Measurements from ENCODE around the gene SLC2A6. TPM values are rescaled to one million over a fixed set of nuclear protein-coding genes. Genes with fewer than 3 reads are reported as not detected.

Gene SLC2A6
- total RNA-seq, 1 experiment from 2014 or later, result 18.7 TPM

GRCh38 chr9:133521122-133522072 is 42.5 kb upstream of the SLC2A6 start:
- no peaks in the 10 kb centered on the region for H3K79me1 ChIP-seq (ENCODE audit: insufficient read depth, low read depth, low read length, poor library complexity, severe bottlenecking)
- no CpG with 5 or more reads among the region's 21 CpGs for WGBS (ENCODE audit: extremely low coverage, insufficient read length, low lambda C conversion rate)

More at GRCh38 chr9:133521122-133522072, 42.5 kb upstream of the SLC2A6 start:
- H3K4me1 ChIP-seq (ENCODE audit: insufficient read depth, low read length), result peaks cover 4% of the 10 kb centered on the region; the same call in 1 of the 2 replicates
- no peak overlapping the region for H2AFZ ChIP-seq (ENCODE audit: low read length)
- no peak overlapping the region for H3K18ac ChIP-seq (ENCODE audit: insufficient read length, low read depth, low read length)
- Mint-ChIP-seq H3K9me3 (no peaks in the 10 kb centered on the region), H3K27ac (no peak overlapping the region; a peak in 2 of 7 replicates), H3K4me3 (no peak overlapping the region; a peak in 1 of 5 replicates), H3K36me3 (ENCODE audit: insufficient read depth in 1 of 3, low read depth in 3 of 3) (no peaks in the 10 kb centered on the region), H3K27me3 (ENCODE audit: low read depth) (peaks cover 19% of the 10 kb centered on the region), H3K4me1 (peaks cover 10% of the 10 kb centered on the region in 2 experiments)
- H2BK120ac ChIP-seq (ENCODE audit: low read depth, low read length, poor library complexity, severe bottlenecking), result no peak overlapping the region
- H2BK15ac ChIP-seq (ENCODE audit: low read depth, low read length), result no peak overlapping the region
- no peak overlapping the region for H3K27ac ChIP-seq (ENCODE audit: insufficient read length, low read depth, low read length)
- H3K4me2 ChIP-seq (ENCODE audit: insufficient read depth, insufficient read length, low read length), result no peak overlapping the region
- no peak overlapping the region for H3K56ac ChIP-seq (ENCODE audit: insufficient read length, low read depth, low read length)
- no peaks in the 10 kb centered on the region for H3K9me3 ChIP-seq (ENCODE audit: control insufficient read depth, low read depth, low read length)
- no peaks in the 10 kb centered on the region for H4K20me1 ChIP-seq (ENCODE audit: control insufficient read depth, insufficient read depth, insufficient read length)
- H2BK12ac ChIP-seq (ENCODE audit: insufficient read length, low read depth, low read length), result no peak overlapping the region
- TF ChIP-seq, protein P1, sequence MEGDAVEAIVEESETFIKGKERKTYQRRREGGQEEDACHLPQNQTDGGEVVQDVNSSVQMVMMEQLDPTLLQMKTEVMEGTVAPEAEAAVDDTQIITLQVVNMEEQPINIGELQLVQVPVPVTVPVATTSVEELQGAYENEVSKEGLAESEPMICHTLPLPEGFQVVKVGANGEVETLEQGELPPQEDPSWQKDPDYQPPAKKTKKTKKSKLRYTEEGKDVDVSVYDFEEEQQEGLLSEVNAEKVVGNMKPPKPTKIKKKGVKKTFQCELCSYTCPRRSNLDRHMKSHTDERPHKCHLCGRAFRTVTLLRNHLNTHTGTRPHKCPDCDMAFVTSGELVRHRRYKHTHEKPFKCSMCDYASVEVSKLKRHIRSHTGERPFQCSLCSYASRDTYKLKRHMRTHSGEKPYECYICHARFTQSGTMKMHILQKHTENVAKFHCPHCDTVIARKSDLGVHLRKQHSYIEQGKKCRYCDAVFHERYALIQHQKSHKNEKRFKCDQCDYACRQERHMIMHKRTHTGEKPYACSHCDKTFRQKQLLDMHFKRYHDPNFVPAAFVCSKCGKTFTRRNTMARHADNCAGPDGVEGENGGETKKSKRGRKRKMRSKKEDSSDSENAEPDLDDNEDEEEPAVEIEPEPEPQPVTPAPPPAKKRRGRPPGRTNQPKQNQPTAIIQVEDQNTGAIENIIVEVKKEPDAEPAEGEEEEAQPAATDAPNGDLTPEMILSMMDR (conservative IDR thresholded peaks at IDR 0.05), result no peak
- no peaks in the 10 kb centered on the region for H3K27me3 ChIP-seq (ENCODE audit: insufficient read depth, low read length)
- H3K9ac ChIP-seq (ENCODE audit: extremely low read depth, insufficient read length, low read length), result no peak overlapping the region
- H4K91ac ChIP-seq (ENCODE audit: insufficient read length, low read depth, low read length), result no peak overlapping the region
- no peaks in the 10 kb centered on the region for H3K79me2 ChIP-seq (ENCODE audit: insufficient read depth, low read length)
- no peak overlapping the region for H4K8ac ChIP-seq (replicated peaks; ENCODE audit: insufficient read length, low read depth, low read length)
- H2BK20ac ChIP-seq (ENCODE audit: low read depth, low read length, poor library complexity, severe bottlenecking), result no peak overlapping the region
- H2BK5ac ChIP-seq (ENCODE audit: insufficient read length, low read length), result no peak overlapping the region
- H3K23me2 ChIP-seq (ENCODE audit: insufficient read length, low read depth, low read length, poor library complexity, severe bottlenecking), result no peaks in the 10 kb centered on the region
- no peak overlapping the region for H4K5ac ChIP-seq (ENCODE audit: insufficient read length, low read depth, low read length)
- no peak for DNase-seq
- no peak overlapping the region for H3K23ac ChIP-seq (ENCODE audit: insufficient read length, low read depth, low read length)
- no peak overlapping the region for H3K14ac ChIP-seq (ENCODE audit: insufficient read depth, low read length)
- H3T11ph ChIP-seq (ENCODE audit: low read length), result no peak overlapping the region
- H2AK5ac ChIP-seq (ENCODE audit: insufficient read length, low read length), result no peak overlapping the region
- H3K4ac ChIP-seq (ENCODE audit: low read depth, low read length), result no peak overlapping the region
